Liver (tissue), 3 donors: Measurements from ENCODE around the gene WDR44.

ENCODE experiments used
- CTCF ChIP-seq: fragments of 150-350 bp; IDR thresholded peaks from 2 replicates; pipeline ENCODE4 v1.5.1; 2017; ENCODE audit warnings: improper control_type of control experiment, low read depth, low read length; ENCODE audit not compliant: missing input control
- FOXA1 ChIP-seq: IDR thresholded peaks from 2 replicates; pipeline ENCODE4 v1.6.1; 2016; ENCODE audit warnings: antibody characterized with exemption
- GABPA ChIP-seq, 2 donors: IDR thresholded peaks in 1 of 2; conservative IDR thresholded peaks in 1 of 2; 2 replicates each; pipeline ENCODE4 v1.6.1; 2016; ENCODE audit warnings: antibody characterized with exemption in 2 of 2, mild to moderate bottlenecking in 1 of 2, moderate library complexity in 1 of 2
- JUND ChIP-seq, 2 donors: IDR thresholded peaks; 2 replicates each; pipeline ENCODE4 v1.6.1; 2016; ENCODE audit warnings: antibody characterized with exemption in 2 of 2
- NR2F2 ChIP-seq: IDR thresholded peaks from 2 replicates; pipeline ENCODE4 v1.6.1; 2016; ENCODE audit warnings: antibody characterized with exemption
- RAD21 ChIP-seq, 2 donors: IDR thresholded peaks; 2 replicates each; pipeline ENCODE4 v1.6.1; 2016; ENCODE audit warnings: antibody characterized with exemption in 2 of 2, mild to moderate bottlenecking in 2 of 2
- REST ChIP-seq: IDR thresholded peaks from 2 replicates; pipeline ENCODE4 v1.6.1; 2016; ENCODE audit warnings: antibody characterized with exemption, mild to moderate bottlenecking
- RXRA ChIP-seq, 2 donors: IDR thresholded peaks; 2 replicates each; pipeline ENCODE4 v1.6.1; 2017 to 2018; ENCODE audit warnings: antibody characterized with exemption in 2 of 2, mild to moderate bottlenecking in 1 of 2
- SP1 ChIP-seq: IDR thresholded peaks from 2 replicates; pipeline ENCODE4 v1.6.1; 2018; ENCODE audit warnings: antibody characterized with exemption, mild to moderate bottlenecking
- TAF1 ChIP-seq: conservative IDR thresholded peaks from 2 replicates; pipeline ENCODE4 v1.6.1; 2016; ENCODE audit warnings: antibody characterized with exemption, mild to moderate bottlenecking
- YY1 ChIP-seq: IDR thresholded peaks from 2 replicates; pipeline ENCODE4 v1.6.1; 2016; ENCODE audit warnings: antibody characterized with exemption, mild to moderate bottlenecking
- TF ChIP-seq, protein P1 (sequence below): IDR thresholded peaks from 2 replicates; pipeline ENCODE4 v1.6.1; 2016; ENCODE audit warnings: antibody characterized with exemption
- TF ChIP-seq, protein P2 (sequence below): IDR thresholded peaks from 2 replicates; pipeline ENCODE4 v1.6.1; 2016; ENCODE audit warnings: antibody characterized with exemption
- donor health status: healthy.
- donor health status: healthy.

- TF ChIP-seq JUND (IDR thresholded peaks at IDR 0.05) (no peak), CTCF (no peak), TAF1 (no peak), FOXA1 (no peak), YY1 (no peak), GABPA (IDR thresholded peaks at IDR 0.05 in 1 of 2, conservative IDR thresholded peaks at IDR 0.05 in 1 of 2) (no peak), REST (no peak), NR2F2 (no peak), RXRA (IDR thresholded peaks at IDR 0.05) (no peak), RAD21 (IDR thresholded peaks at IDR 0.05) (no peak), SP1 (no peak)
- TF ChIP-seq, protein P1, sequence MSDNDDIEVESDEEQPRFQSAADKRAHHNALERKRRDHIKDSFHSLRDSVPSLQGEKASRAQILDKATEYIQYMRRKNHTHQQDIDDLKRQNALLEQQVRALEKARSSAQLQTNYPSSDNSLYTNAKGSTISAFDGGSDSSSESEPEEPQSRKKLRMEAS = no peak
- TF ChIP-seq, protein P2, sequence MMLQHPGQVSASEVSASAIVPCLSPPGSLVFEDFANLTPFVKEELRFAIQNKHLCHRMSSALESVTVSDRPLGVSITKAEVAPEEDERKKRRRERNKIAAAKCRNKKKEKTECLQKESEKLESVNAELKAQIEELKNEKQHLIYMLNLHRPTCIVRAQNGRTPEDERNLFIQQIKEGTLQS = no peak
Measured at GRCh38 chrX:118499295-118499694, 153.4 kb downstream of the WDR44 start.
